ENCODE data around the gene FAM200B. TPM values are rescaled to one million over a fixed set of nuclear protein-coding genes. Genes with fewer than 3 reads are reported as not detected.

FAM200B gene
- total and polyA plus RNA-seq, 4 donors, result 11.8 to 45.7 (median 16.9) TPM

GRCh38 chr4:15649914-15650545 lies 31.6 kb upstream of the FAM200B start (continued):
- no peak for TF ChIP-seq ZBTB33 (IDR thresholded peaks at IDR 0.05)
- TF ChIP-seq YY1 (IDR thresholded peaks at IDR 0.05), result no peak
- TF ChIP-seq JUND (IDR thresholded peaks at IDR 0.05), result no peak
- no peak for TF ChIP-seq TAF1 (conservative IDR thresholded peaks at IDR 0.05)
- no peak for TF ChIP-seq FOXA2 (IDR thresholded peaks at IDR 0.05)
- TF ChIP-seq EGR1 (IDR thresholded peaks at IDR 0.05; ENCODE audit: low read depth in 2 of 2), result no peak
- no peak for TF ChIP-seq FOXA1 (IDR thresholded peaks at IDR 0.05)
- no peak for TF ChIP-seq SP1 (IDR thresholded peaks at IDR 0.05)
- peak; percentile 90 to 93 for TF ChIP-seq RAD21 (IDR thresholded peaks at IDR 0.05)

- peaks cover 15 to 58% (median 40%) of the 10 kb centered on the region in 4 donors for H3K4me1 ChIP-seq (ENCODE audit: control insufficient read depth in 4 of 4, insufficient read depth in 4 of 4, low read length in 3 of 4)
- H3K4me3 ChIP-seq (ENCODE audit: low read depth in 1 of 3, low read length in 3 of 3), result no peak overlapping the region
- H3K9ac ChIP-seq (ENCODE audit: low read depth in 1 of 2, low read length in 2 of 2), result peak overlapping the region; percentile 25 to 97
- no peaks in the 10 kb centered on the region for H3K36me3 ChIP-seq (ENCODE audit: control insufficient read depth in 4 of 4, insufficient read depth in 3 of 4, low read depth in 1 of 4, low read length in 3 of 4)
- H3K27ac ChIP-seq (ENCODE audit: low read depth in 1 of 2, low read length in 2 of 2), result peak overlapping the region; percentile 28 to 99
- 43% methylated on average over 2 of the region's 2 CpGs for WGBS
- TF ChIP-seq REST (IDR thresholded peaks at IDR 0.05) (no peak), FOXA2 (IDR thresholded peaks at IDR 0.05) (no peak), HNF4A (conservative IDR thresholded peaks at IDR 0.05) (no peak), FOXA1 (IDR thresholded peaks at IDR 0.05) (no peak), YY1 (IDR thresholded peaks at IDR 0.05) (no peak), HNF4G (IDR thresholded peaks at IDR 0.05) (no peak), RAD21 (IDR thresholded peaks at IDR 0.05) (no peak), JUND (IDR thresholded peaks at IDR 0.05) (no peak), ZBTB33 (IDR thresholded peaks at IDR 0.05) (no peak), MAX (IDR thresholded peaks at IDR 0.05) (no peak), CTCF (IDR thresholded peaks at IDR 0.05; ENCODE audit: low read depth, low read length, missing input control) (no peak), ATF3 (IDR thresholded peaks at IDR 0.05) (no peak), RXRA (IDR thresholded peaks at IDR 0.05) (no peak), NR2F2 (IDR thresholded peaks at IDR 0.05) (no peak), SP1 (IDR thresholded peaks at IDR 0.05) (no peak), TAF1 (conservative IDR thresholded peaks at IDR 0.05) (no peak), EGR1 (IDR thresholded peaks at IDR 0.05; ENCODE audit: low read depth in 2 of 2) (no peak), GABPA (IDR thresholded peaks at IDR 0.05 in 1 of 2, conservative IDR thresholded peaks at IDR 0.05 in 1 of 2) (no peak)
- no peak for DNase-seq (ENCODE audit: low spot score)
- H3K9me3 ChIP-seq (ENCODE audit: control insufficient read depth in 4 of 4, low read length in 3 of 4), result no peaks in the 10 kb centered on the region
- H3K27me3 ChIP-seq (ENCODE audit: control insufficient read depth in 4 of 4, insufficient read depth in 4 of 4, low read length in 3 of 4), result no peaks in the 10 kb centered on the region
Observed at GRCh38 chr4:15651676-15652075, 30.0 kb upstream of the FAM200B start.
